SW 1271 (cell line): Measurements from ENCODE around the gene NFYA.

Experiments
- DNase-seq, 2 experiments: peaks; one replicate each; lab custom pipeline; 2025; lab: John Stamatoyannopoulos, UW

NFYA gene

GRCh38 chr6:41072836-41073202 is at the start of gene NFYA:
NFYA (plus strand) TSS chr6:41072974; CDS start chr6:41079090, 6,116 bp downstream.
- DNase-seq = peak; percentile 100

GRCh38 chr6:41023114-41023513 is 49.7 kb upstream of the NFYA start:
- DNase-seq = no peak

GRCh38 chr6:41025966-41026530 is 46.7 kb upstream of the NFYA start:
- no peak for DNase-seq

GRCh38 chr6:41027241-41027640 is 45.5 kb upstream of the NFYA start:
- DNase-seq = no peak

- no peak for DNase-seq
Measured at GRCh38 chr6:41027799-41028560, 44.8 kb upstream of the NFYA start.

GRCh38 chr6:41028561-41029412 is 44.0 kb upstream of the NFYA start:
- no peak for DNase-seq

GRCh38 chr6:41032830-41033229 is 39.9 kb upstream of the NFYA start:
- no peak for DNase-seq

GRCh38 chr6:41033776-41034175 is 39.0 kb upstream of the NFYA start:
- DNase-seq = no peak

GRCh38 chr6:41036186-41036585 is 36.6 kb upstream of the NFYA start:
- no peak for DNase-seq

GRCh38 chr6:41036601-41037000 is 36.2 kb upstream of the NFYA start:
- DNase-seq = no peak

GRCh38 chr6:41037107-41037900 is 35.5 kb upstream of the NFYA start:
- DNase-seq = no peak

- DNase-seq = no peak
Measured at GRCh38 chr6:41038205-41038604, 34.6 kb upstream of the NFYA start.

GRCh38 chr6:41039060-41039998 is 33.4 kb upstream of the NFYA start, which contains the start of gene UNC5CL:
UNC5CL (minus strand) TSS chr6:41039221; CDS start chr6:41035074, 4,147 bp downstream.
- DNase-seq = peak in 1 of 2 experiments; percentile 14

- no peak for DNase-seq
Measured at GRCh38 chr6:41040101-41040939, 32.5 kb upstream of the NFYA start.

GRCh38 chr6:41040940-41041536 is 31.7 kb upstream of the NFYA start:
- DNase-seq = no peak

- DNase-seq = no peak
Measured at GRCh38 chr6:41042226-41043055, 30.3 kb upstream of the NFYA start, which contains the start of gene TSPO2. TSPO2 (plus strand) TSS chr6:41042467; CDS start chr6:41042986, 519 bp downstream.

- DNase-seq = no peak
Measured at GRCh38 chr6:41043151-41043550, 29.6 kb upstream of the NFYA start.

GRCh38 chr6:41045664-41046063 is 27.1 kb upstream of the NFYA start:
- DNase-seq = no peak
